NCI-H2081 treated with DMSO at 0.1 percent for 48 hours (cell line): ENCODE data around the gene TP53AIP1.

Experiments
- DNase-seq: peaks from one replicate; lab custom pipeline; 2025; lab: John Stamatoyannopoulos, UW

The TP53AIP1 gene

DNA sequence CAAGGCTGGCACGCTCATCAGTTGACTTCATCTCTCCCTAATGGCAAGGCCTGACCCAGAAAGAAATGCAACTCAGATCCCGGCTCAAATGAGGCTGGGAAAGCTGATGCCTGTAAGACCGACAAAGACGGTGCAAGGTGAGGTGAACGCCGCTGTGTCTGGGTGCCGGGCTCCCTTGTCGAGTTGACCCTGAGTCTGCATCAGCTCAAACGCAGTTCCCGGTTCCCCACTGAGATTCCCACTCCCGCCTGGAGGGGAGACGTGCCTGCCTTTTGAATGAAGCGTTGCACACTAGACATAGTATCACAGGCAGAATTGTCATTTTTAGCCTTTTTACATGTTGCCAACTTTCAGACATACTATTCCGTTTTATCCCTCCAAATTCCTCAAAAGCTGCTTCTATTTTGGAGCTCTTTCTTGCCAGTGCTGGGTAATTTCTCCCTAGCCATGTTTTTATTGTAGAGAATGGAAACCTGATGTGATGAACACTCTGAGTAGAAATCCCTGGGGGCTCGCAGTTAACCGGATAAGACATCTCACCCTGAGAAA is 831 bp upstream of the TP53AIP1 start:
- no peak for DNase-seq

- no peak for DNase-seq
Observed at GRCh38 chr11:128942272-128942612, 429 bp downstream of the TP53AIP1 start.

GRCh38 chr11:128941573-128942271 is 949 bp downstream of the TP53AIP1 start:
- DNase-seq, result no peak

- DNase-seq, result no peak
Observed at GRCh38 chr11:128941110-128941509, 1.6 kb downstream of the TP53AIP1 start.

DNA sequence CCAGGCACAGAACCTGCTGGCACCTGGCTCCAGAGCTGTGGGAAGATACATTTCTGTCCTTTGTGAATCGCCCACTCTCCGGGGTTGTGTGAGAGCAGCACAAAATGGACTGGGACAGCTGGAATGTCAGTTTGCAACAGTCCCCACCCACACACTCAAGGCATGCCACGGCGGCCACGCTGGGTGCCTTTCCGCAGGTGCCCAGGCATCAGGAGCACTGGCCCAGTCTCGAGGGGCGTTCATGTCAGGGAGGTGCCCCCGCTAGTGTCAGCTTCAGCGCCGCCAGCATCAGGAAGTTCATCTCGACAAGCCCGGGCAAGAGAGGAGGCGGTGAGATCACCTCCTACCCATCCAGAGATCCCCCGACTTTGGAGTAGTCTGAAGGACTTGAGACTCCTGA is 2.1 kb downstream of the TP53AIP1 start:
- no peak for DNase-seq

- DNase-seq, result no peak
Observed at GRCh38 chr11:128940156-128940555, 2.5 kb downstream of the TP53AIP1 start.

- DNase-seq, result no peak
Observed at GRCh38 chr11:128939591-128939990, 3.1 kb downstream of the TP53AIP1 start.

DNA sequence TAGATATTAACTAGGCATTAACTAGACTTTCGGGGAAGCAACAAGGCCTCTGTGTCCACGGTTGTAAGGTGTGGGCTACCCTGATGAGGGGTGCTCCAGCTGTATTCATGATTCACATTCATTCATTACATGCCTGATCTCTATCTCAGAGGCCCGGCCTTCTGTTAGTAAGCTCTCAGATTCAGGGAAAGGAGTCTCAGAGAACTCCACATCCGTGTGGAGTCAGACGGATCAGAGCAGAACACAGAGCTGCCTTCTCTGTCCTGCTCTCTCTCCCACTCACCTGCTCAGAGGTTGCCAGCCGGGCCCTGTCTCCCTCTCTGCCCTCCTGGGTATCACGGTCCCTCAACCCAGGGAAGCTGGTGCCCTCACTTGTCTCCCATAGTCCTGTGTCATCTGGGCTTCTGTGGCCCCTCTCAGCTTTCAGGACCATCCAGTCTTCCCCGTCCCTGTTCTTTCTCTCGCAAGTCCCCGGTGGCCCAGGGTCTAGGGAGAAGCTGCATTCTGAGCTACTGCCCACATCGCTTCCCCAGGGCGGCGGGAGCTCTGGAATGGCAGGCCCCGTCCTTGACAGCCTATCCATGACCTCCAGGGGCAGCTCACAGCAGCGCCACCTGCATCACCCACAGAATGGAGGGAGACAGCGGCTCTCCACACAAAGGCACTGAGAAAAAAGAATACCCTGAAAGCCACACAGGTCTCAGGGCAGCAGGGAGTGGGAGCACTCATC is 4.3 kb downstream of the TP53AIP1 start:
- DNase-seq, result no peak

- no peak for DNase-seq
Observed at GRCh38 chr11:128937480-128937879, 5.2 kb downstream of the TP53AIP1 start.

DNA sequence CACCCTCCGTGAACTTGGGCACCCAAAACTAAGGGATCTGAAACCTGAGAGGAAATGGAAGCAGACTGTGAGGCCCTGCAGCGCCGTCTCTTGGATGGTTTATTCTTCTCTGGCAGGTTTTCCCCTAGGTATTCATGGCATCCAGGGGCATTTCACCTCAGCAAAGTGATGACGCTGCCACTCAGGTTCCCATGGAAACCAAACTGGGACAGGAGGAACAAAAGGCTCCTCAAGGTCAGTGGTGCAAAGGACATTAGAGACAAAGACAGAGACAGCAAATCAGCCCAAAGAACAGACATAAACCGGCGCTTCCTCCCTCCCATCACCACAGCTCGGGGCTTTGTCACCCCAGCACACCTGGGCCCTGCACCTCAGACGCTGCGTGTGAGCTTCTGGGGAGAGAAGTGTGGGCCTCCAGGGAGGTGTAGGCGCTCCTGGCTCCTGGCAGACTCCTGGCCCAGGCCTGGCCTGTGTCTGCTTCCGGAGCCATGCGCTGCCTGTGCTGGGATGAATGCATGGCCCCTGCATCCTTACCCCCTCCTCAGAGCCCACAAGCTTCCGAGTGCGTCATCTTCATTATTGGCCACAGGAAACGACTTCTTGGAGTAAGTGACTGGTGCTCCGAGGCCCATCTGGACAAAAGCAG is 5.9 kb downstream of the TP53AIP1 start:
- DNase-seq, result no peak

GRCh38 chr11:128934926-128935325 is 7.7 kb downstream of the TP53AIP1 start:
- no peak for DNase-seq

DNA sequence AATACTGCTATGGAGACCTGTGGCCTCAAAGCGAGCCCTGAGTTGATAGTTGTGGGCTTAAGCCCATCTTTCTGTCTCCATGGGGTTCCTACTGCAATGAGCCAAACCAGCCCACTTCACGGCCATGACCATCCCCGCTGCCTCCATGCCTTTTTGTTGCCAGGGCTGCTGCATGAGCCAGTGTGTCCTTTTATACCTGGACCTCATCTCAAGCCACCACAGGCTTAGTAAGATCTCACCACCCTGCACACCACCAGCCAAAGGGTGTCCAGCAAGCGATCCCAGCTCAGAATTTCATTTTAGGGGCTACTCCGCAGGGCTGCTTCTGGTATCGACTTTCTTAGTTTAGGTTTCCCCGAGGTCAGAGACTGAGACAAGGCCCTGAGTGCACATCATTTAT is 8.3 kb downstream of the TP53AIP1 start:
- no peak for DNase-seq

- DNase-seq, result no peak
Observed at GRCh38 chr11:128933481-128934178, 9.0 kb downstream of the TP53AIP1 start.

- DNase-seq, result no peak
Observed at GRCh38 chr11:128931668-128932067, 11.0 kb downstream of the TP53AIP1 start.

- DNase-seq, result no peak
Observed at GRCh38 chr11:128931066-128931465, 11.6 kb downstream of the TP53AIP1 start.

GRCh38 chr11:128929991-128930390 is 12.7 kb downstream of the TP53AIP1 start:
- no peak for DNase-seq

DNA sequence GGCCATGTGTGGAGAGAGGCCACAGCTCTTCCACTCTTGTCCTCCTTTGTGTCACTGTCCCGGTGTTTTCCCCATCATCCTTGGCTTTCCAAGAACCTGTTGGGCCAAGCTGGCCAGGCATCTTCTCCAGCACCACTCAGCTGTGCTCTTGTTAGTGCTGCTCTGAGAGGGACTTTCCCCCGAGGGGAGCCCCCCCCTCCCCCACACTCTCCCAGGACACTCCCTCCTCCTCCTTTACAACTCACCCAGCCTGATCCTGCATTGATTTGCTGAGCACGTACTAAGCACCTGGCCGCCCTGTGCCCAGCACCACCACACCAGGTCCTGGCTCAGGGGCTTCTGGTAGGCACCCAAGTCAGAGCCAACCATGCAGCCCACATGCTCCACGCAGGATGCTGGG is 13.2 kb downstream of the TP53AIP1 start:
- DNase-seq, result no peak

DNA sequence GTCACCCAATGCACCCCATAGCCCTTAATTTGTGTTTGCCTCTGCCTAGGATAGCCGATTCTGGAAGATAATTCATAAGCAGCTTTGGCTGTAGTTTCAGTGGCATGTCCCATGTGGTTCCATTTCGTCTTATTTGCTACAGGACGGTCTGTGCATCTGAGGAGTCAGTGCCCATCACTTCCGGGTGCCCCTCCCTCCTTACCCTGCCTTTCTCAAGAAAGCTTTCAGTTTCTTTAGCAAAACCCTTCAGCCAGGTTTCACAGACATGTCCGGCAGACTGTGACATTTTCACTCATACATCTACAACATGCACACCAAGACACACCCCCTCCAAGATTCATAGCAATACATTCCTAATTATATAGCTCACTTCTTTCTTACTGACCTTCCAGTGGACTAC is 14.3 kb downstream of the TP53AIP1 start:
- no peak for DNase-seq

- no peak for DNase-seq
Observed at GRCh38 chr11:128927683-128928336, 14.9 kb downstream of the TP53AIP1 start.

DNA sequence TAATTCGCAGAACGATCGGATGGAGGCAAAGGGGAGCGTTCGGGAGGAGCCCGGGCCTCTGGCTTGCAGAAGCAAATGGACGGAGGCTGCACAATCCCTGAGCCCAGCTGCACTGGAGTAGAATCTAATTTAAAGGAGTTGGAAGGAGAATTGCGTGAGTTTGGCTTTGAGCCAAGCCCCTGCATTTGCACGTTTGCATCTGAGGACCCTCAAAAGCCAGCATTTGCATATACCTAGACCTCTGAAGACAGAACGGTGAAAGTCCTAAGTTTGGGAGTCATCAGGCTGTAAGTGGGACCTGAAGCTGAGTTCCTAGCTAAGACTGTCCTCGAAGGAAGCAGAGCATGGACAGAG is 15.6 kb downstream of the TP53AIP1 start:
- no peak for DNase-seq

DNA sequence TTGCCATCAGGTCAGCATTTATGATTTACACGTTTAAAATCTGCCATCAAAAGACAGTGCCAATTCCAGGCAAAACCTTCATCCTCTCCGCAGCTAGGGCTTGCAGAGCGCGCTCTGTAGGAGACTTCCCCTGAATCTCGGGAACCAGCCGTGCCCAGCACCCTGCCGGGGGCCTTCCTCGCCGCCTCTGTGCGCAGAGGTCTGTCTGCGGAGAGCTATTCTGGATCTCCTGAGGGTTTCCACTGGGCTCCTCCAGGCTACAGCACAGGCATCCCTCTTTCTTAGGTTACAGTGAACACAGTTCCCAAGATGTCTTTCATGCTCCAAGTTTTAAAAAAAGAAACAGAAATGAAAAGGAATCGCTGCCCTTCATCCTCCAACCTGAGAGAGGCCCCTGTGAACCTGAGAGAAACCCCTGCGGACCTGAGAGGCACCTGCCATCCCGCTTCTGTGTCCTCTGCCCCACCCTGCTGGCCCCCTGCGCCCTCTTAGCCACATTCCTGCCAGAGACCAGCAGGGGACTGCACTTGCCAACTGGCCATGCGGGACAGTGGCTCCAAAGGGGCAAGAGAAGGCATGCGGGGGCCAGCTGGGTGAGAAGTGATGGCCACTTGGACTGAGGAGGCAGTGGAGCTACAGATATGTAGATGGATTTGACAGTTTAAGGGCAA is 16.1 kb downstream of the TP53AIP1 start:
- no peak for DNase-seq
